Spleen (tissue), 11 donors: ENCODE measurements around the gene EDC3. TPM values are rescaled to one million over a fixed set of nuclear protein-coding genes. Genes with fewer than 3 reads are reported as not detected.

Experiments
- DNase-seq: peaks from one replicate; pipeline ENCODE4 v3.0.0-alpha.2; 2020
- H3K27ac ChIP-seq, 8 donors: fragments of 200-600 bp; sonication (generic) in 7 of 8; 1 replicate in 4 of 8; 2 replicates in 4 of 8; pipeline versions ENCODE4 v1.5.0 to v1.8.0; 2016 to 2021; ENCODE audit warnings: inconsistent platforms in 4 of 8, mild to moderate bottlenecking in 4 of 8, moderate library complexity in 1 of 8
- H3K27me3 ChIP-seq, 7 donors: fragments of 200-600 bp; sonication (generic) in 6 of 7; replicated peaks in 1 of 7; 1 replicate in 4 of 7; 2 replicates in 3 of 7; pipeline versions ENCODE4 v1.5.0 to v1.8.0; 2016 to 2021; ENCODE audit warnings: inconsistent platforms in 3 of 7, mild to moderate bottlenecking in 1 of 7
- H3K36me3 ChIP-seq, 6 donors: fragments of 200-600 bp; sonication (generic) in 5 of 6; 1 replicate in 4 of 6; 2 replicates in 2 of 6; pipeline versions ENCODE4 v1.5.0 to v1.8.0; 2016 to 2021; ENCODE audit warnings: inconsistent platforms in 2 of 6
- H3K4me1 ChIP-seq, 6 donors: fragments of 200-600 bp; sonication (generic) in 5 of 6; 1 replicate in 3 of 6; 2 replicates in 3 of 6; pipeline versions ENCODE4 v1.5.0 to v1.8.0; 2016 to 2021; ENCODE audit warnings: inconsistent platforms in 3 of 6
- H3K4me3 ChIP-seq, 8 donors: fragments of 200-600 bp; sonication (generic) in 7 of 8; 1 replicate in 4 of 8; 2 replicates in 4 of 8; pipeline versions ENCODE4 v1.5.0 to v1.8.0; 2016 to 2021; ENCODE audit warnings: inconsistent platforms in 4 of 8, mild to moderate bottlenecking in 4 of 8, moderate library complexity in 2 of 8
- H3K9me3 ChIP-seq, 8 donors: fragments of 200-600 bp; sonication (generic) in 7 of 8; 1 replicate in 4 of 8; 2 replicates in 4 of 8; pipeline versions ENCODE4 v1.5.0 to v1.8.0; 2016 to 2021; ENCODE audit warnings: inconsistent platforms in 4 of 8
- CTCF ChIP-seq, 11 experiments: fragments of 200-600 bp in 7 of 11; fragments of 450-650 bp in 4 of 11; sonication (generic) in 4 of 11; IDR thresholded peaks in 8 of 11; conservative IDR thresholded peaks in 3 of 11; 1 replicate in 7 of 11; 2 replicates in 4 of 11; pipeline versions ENCODE4 v1.4.0 to v1.8.0; 2016 to 2021; ENCODE audit warnings: antibody characterized with exemption in 11 of 11, inconsistent platforms in 4 of 11, mild to moderate bottlenecking in 1 of 11
- POLR2A ChIP-seq, 3 donors: fragments of 450-650 bp; IDR thresholded peaks; one replicate each; pipeline ENCODE4 v1.5.1; 2017; ENCODE audit warnings: antibody characterized with exemption in 3 of 3, mild to moderate bottlenecking in 1 of 3
- POLR2AphosphoS5 ChIP-seq, 3 donors: sonication (generic); formaldehyde crosslinking; IDR thresholded peaks; one replicate each; pipeline ENCODE4 v1.5.1; 2017; ENCODE audit warnings: antibody characterized with exemption in 3 of 3
- WGBS, 5 donors: extraction: QIAGEN DNeasy Blood & Tissue Kit in 3 of 5; methylation state at CpG; one replicate each; pipeline versions ENCODE4 v1.1.5 to v1.1.7; 2013 to 2018; 5-methylcytosine and 5-hydroxymethylcytosine counted together
- intact Hi-C: fragments of 100-400 bp; cut with DNase I; formaldehyde crosslinking; loops from one replicate; pipeline ENCODE4 v1.15.0; 2023; ENCODE audit warnings: low total_unique reads
- polyA plus RNA-seq, 3 donors: library from polyadenylated mRNA; stranded (reverse); fragments of 200-250 nt; gene quantifications; one replicate each; pipeline ENCODE4 v1.2.1, GENCODE V29; 2013
- total RNA-seq, 7 donors: library from RNA; depleted of rRNA in 3 of 7; stranded (reverse); fragments of >200 nt in 3 of 7; fragmentation: NEBNext Ultra II Directional in 4 of 7; extraction: Animal tissue kit (Norgen Biotek cat#: 25700) in 4 of 7; gene quantifications; one replicate each; pipeline versions ENCODE4 v1.1.0 to v1.2.1, GENCODE V29; 2016 to 2021
- donor health status: healthy with polysubstance abuse.
- donor health status: DM: no; HTN: no; CAD: no; lungs with moderate emphysema.
- donor health status: DM: no; HTN: no; CAD: no.
- donor health status: Bipolar disorder and iron deficiency.
- donor health status: healthy.
- donor health status: DM: no; HTN: no; CAD: no.
- donor health status: DM: yes; HTN: yes; CAD: no.

Gene EDC3
- total and polyA plus RNA-seq, 10 donors, result 8.3 to 32.5 (median 17.9) TPM

- H3K27ac ChIP-seq, result no peak overlapping the region
- no peak overlapping the region for H3K4me3 ChIP-seq
- DNase-seq, result no peak
- peaks cover 15 to 22% (median 17%) of the 10 kb centered on the region in 6 donors for H3K4me1 ChIP-seq
- no peak for TF ChIP-seq POLR2A (IDR thresholded peaks at IDR 0.05)
- TF ChIP-seq POLR2AphosphoS5 (IDR thresholded peaks at IDR 0.05), result no peak
- no peak for TF ChIP-seq CTCF (IDR thresholded peaks at IDR 0.05 in 8 of 11, conservative IDR thresholded peaks at IDR 0.05 in 3 of 11)
- peaks cover 0 to 44% (median 21%) of the 10 kb centered on the region in 7 donors for H3K27me3 ChIP-seq
- no peaks in the 10 kb centered on the region for H3K9me3 ChIP-seq
- intact Hi-C loops, result no loop called here
- no peaks in the 10 kb centered on the region for H3K36me3 ChIP-seq
Measured at GRCh38 chr15:74724570-74725224, 28.9 kb upstream of the EDC3 start.

GRCh38 chr15:74723754-74724334 is 28.0 kb upstream of the EDC3 start:
- DNase-seq, result no peak
- WGBS, 5 donors, result 80 to 97% (median 86%) methylated on average over 1 of the region's 1 CpG

DNA sequence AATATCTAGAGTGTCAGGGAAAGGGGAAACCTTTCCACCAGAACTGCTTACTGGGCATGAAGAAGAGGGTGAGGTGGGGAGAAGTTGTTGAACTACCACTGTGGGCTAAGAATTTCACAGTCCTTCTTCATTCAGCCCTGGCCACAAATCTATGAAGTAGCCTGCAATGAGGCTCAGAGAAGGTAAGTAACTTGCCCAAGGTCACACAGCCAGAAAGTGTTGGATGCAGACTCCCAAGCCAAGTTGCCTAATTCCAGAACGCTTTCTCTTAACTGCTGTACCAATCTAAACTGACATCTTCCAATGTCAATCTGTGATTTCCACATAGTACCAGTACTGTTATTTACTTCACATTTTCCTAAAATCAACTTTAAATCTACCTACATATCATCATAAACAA is 27.4 kb upstream of the EDC3 start:
- H3K4me3 ChIP-seq, result no peak overlapping the region
- TF ChIP-seq CTCF (IDR thresholded peaks at IDR 0.05 in 8 of 11, conservative IDR thresholded peaks at IDR 0.05 in 3 of 11) (no peak), POLR2A (IDR thresholded peaks at IDR 0.05) (no peak), POLR2AphosphoS5 (IDR thresholded peaks at IDR 0.05) (no peak)
- H3K27ac ChIP-seq, result no peak overlapping the region
- DNase-seq, result no peak
- no peaks in the 10 kb centered on the region for H3K36me3 ChIP-seq
- peaks cover 0 to 37% (median 21%) of the 10 kb centered on the region in 7 donors for H3K27me3 ChIP-seq
- WGBS, 5 donors, result 69 to 87% (median 75%) methylated on average over 1 of the region's 1 CpG
- peaks cover 15 to 22% (median 17%) of the 10 kb centered on the region in 6 donors for H3K4me1 ChIP-seq
- intact Hi-C loops, result no loop called here
- H3K9me3 ChIP-seq, result no peaks in the 10 kb centered on the region

More at GRCh38 chr15:74723754-74724334, 28.0 kb upstream of the EDC3 start:
- Histone ChIP-seq H3K4me3 (no peak overlapping the region), H3K27ac (no peak overlapping the region), H3K4me1 (peaks cover 15 to 22% (median 17%) of the 10 kb centered on the region in 6 donors), H3K36me3 (no peaks in the 10 kb centered on the region), H3K9me3 (no peaks in the 10 kb centered on the region), H3K27me3 (peaks cover 0 to 43% (median 21%) of the 10 kb centered on the region in 7 donors)
- intact Hi-C loops, result no loop called here
- TF ChIP-seq POLR2A (IDR thresholded peaks at IDR 0.05), result no peak
- TF ChIP-seq CTCF (IDR thresholded peaks at IDR 0.05 in 8 of 11, conservative IDR thresholded peaks at IDR 0.05 in 3 of 11), result no peak
- TF ChIP-seq POLR2AphosphoS5 (IDR thresholded peaks at IDR 0.05), result no peak

- Histone ChIP-seq H3K36me3 (no peaks in the 10 kb centered on the region), H3K9me3 (no peaks in the 10 kb centered on the region), H3K27ac (no peak overlapping the region), H3K4me3 (no peak overlapping the region), H3K27me3 (peaks cover 0 to 31% (median 18%) of the 10 kb centered on the region in 7 donors), H3K4me1 (peaks cover 15 to 22% (median 17%) of the 10 kb centered on the region in 6 donors)
- TF ChIP-seq POLR2AphosphoS5 (IDR thresholded peaks at IDR 0.05) (no peak), POLR2A (IDR thresholded peaks at IDR 0.05) (no peak), CTCF (IDR thresholded peaks at IDR 0.05 in 8 of 11, conservative IDR thresholded peaks at IDR 0.05 in 3 of 11) (no peak)
- DNase-seq, result no peak
- intact Hi-C loops, result no loop called here
- 69 to 89% (median 87%) methylated on average over 3 to 13 of the region's 13 CpGs for WGBS, 5 donors
Measured at GRCh38 chr15:74722591-74722990, 26.8 kb upstream of the EDC3 start.
